Measurements from ENCODE around the gene SLC31A2. TPM values are rescaled to one million over a fixed set of nuclear protein-coding genes. Genes with fewer than 3 reads are reported as not detected.

The SLC31A2 gene
- total RNA-seq, 1 experiment from 2014 or later, result 21.6 TPM

DNA sequence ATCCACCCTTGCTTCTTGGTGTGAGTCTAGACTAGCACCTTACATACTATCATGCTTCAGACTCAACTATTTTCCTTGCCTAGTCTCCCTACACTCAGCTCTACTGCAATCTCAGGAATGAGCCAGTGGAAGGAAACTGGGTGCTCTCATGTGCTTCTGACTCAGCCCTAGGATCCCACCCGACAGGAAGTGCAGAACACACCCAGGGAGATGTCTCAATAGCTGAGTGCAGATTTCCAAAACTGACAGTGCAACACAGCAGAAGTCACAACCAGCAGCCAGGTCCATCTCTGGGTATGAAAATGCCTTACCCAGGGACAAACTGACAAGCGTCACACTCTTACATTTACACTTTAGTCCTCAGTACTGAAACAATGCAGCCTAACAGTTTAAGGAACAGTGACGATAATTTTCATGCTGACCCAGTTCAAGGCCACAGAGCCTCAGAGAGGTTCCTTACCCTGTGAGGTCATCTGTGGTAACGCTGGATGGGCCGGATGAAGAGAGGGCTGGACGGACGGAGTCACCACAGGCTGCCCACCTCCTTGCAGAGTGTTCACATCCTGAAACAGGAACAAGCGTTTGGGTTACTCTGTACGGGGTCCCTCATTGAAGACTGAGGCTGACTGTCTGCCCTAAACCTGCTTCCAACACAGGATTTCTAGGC is 37.3 kb downstream of the SLC31A2 start:
- H3K27ac ChIP-seq, result no peak overlapping the region
- H3K4me3 ChIP-seq, result no peak overlapping the region
- peaks cover 49% of the 10 kb centered on the region for H3K36me3 ChIP-seq
- H3K4me1 ChIP-seq, result no peaks in the 10 kb centered on the region
- no peaks in the 10 kb centered on the region for H3K27me3 ChIP-seq
- DNase-seq, result no peak
- no peaks in the 10 kb centered on the region for H3K9me3 ChIP-seq (replicated peaks)

DNA sequence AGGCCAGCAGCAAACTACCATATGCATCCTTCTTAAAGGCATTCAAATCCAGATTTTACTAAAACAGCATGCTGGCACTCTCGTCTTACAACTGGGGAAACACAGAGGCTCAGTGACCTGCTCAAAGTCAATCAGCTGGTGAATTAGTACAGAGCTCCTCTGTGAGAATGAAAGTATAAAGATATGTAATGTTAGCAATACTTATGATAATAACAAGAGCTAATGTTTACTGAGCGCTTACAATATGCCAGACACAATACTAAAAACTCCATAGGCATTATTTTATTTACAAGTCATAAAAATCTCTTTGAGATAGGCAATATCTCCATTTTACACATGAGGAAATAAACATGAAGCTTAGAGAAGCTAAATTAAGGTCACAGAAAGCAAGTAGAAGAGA is 41.6 kb downstream of the SLC31A2 start:
- Histone ChIP-seq H3K4me1 (no peaks in the 10 kb centered on the region), H3K9me3 (replicated peaks) (no peaks in the 10 kb centered on the region), H3K27ac (no peak overlapping the region), H3K4me3 (no peak overlapping the region), H3K27me3 (no peaks in the 10 kb centered on the region), H3K36me3 (peaks cover 45% of the 10 kb centered on the region)
- DNase-seq, result no peak

DNA sequence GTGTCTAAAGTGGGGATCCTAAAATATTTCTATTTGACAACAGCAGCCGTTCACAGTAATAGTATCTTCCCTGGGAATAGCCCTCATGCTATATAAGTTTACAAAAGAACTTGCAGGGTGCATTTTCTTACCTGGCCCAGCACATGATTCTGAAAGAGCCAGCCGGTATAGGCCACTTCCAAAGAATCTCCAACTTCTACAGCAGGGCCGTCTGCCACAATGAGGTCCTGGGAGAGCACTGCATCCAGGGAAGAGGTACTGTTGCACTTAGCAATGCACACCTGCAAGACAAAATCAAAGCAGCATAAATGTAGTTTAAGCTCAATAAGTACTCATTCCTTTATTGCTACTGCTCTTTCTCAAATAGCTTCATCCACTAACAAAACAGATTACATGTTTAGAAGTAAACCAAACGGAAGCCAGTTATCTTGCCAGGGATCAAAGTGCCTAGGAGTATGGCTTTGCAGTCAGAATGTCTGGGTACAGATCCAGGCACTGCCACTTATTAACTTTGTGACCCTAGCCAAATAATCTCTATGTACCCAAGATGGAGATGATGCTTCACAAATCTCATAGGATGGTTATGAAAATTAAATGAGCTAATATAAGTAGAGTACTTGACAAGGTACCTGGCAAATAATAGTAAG is 49.0 kb downstream of the SLC31A2 start:
- DNase-seq, result no peak
- Histone ChIP-seq H3K36me3 (peaks cover 62% of the 10 kb centered on the region), H3K9me3 (replicated peaks) (no peaks in the 10 kb centered on the region), H3K27me3 (no peaks in the 10 kb centered on the region), H3K4me3 (no peak overlapping the region), H3K27ac (no peak overlapping the region), H3K4me1 (no peaks in the 10 kb centered on the region)

DNA sequence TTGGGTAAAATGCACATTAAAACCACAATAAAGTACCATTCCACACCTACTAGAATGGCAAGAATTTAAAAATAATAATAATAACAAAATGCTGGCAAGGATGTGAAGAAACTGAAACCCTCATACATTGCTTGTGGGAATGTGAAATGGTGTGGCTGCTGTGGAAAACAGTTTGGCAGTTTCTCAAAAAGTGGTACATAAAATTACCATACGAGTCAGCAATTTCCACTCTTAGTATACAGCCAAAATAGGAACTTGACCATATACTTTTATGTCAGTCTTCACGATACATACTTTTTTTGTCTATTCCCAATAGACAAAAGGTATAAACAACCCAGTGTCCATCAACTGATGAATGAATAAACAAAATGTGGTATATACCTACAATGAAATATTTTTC is 54.6 kb downstream of the SLC31A2 start:
- Histone ChIP-seq H3K9me3 (replicated peaks) (no peaks in the 10 kb centered on the region), H3K4me1 (no peaks in the 10 kb centered on the region), H3K27me3 (no peaks in the 10 kb centered on the region), H3K36me3 (peaks cover 54% of the 10 kb centered on the region), H3K27ac (no peak overlapping the region), H3K4me3 (no peak overlapping the region)
- no peak for DNase-seq

DNA sequence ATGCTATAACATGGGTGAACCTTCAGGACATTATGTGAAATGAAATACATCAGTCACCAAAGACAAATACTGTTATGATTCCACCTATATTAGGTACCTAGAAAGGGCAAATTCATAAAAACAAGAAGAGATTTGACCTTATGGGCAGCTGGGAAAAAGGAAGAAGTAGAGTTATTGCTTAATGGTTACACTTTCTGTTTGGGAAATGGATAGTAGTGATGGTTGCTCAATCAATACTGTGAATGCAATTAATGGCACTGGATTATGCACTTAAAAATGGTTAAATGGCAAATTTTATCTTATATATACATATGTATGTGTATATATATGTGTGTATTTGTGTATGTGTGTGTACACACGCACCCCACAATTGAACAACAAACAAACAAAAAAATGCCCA is 55.1 kb downstream of the SLC31A2 start:
- Histone ChIP-seq H3K9me3 (replicated peaks) (no peaks in the 10 kb centered on the region), H3K4me1 (no peaks in the 10 kb centered on the region), H3K4me3 (no peak overlapping the region), H3K27ac (no peak overlapping the region), H3K27me3 (no peaks in the 10 kb centered on the region), H3K36me3 (peaks cover 54% of the 10 kb centered on the region)
- no peak for DNase-seq

DNA sequence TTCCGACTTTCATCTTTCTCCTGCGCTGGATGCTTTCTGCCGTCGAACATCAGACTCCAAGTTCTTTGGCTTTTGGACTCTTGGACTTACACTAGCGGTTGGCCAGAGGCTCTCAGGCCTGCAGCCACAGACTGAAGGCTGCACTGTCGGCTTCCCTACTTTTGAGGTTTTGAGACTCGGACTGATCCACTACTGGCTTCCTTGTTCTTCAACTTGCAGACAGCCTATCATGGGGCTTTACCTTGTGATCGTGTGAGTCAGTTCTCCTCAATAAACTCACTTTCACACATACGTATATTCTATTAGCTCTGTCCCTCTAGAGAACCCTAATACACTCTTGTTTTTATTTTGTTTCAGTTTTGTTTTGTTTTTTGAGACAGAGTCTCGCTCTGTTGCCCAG is 60.0 kb downstream of the SLC31A2 start:
- no peak overlapping the region for H3K27ac ChIP-seq
- no peaks in the 10 kb centered on the region for H3K4me1 ChIP-seq
- no peak for DNase-seq
- peaks cover 39% of the 10 kb centered on the region for H3K36me3 ChIP-seq
- H3K9me3 ChIP-seq (replicated peaks), result no peaks in the 10 kb centered on the region
- no peak overlapping the region for H3K4me3 ChIP-seq
- H3K27me3 ChIP-seq, result no peaks in the 10 kb centered on the region

Other genes starting within 250 kb of the SLC31A2 start
- gene ZNF883, start 138.8 kb upstream of the SLC31A2 start, total RNA-seq (2014; rRNA removed; shearing (Covaris generic)), result not detected in 2 replicates
- gene ZFP37, start 94.3 kb upstream of the SLC31A2 start, total RNA-seq (2014; rRNA removed; shearing (Covaris generic)), result 9.4 and 10.1 TPM in 2 replicates
- 22.2 and 26.3 TPM in 2 replicates for gene FKBP15, start 70.3 kb downstream of the SLC31A2 start, total RNA-seq (2014; rRNA removed; shearing (Covaris generic))
- 28.3 and 28.5 TPM in 2 replicates for gene SLC31A1, start 70.5 kb downstream of the SLC31A2 start, total RNA-seq (2014; rRNA removed; shearing (Covaris generic))
- gene CDC26, start 124.6 kb downstream of the SLC31A2 start, total RNA-seq (2014; rRNA removed; shearing (Covaris generic)), result 76.2 and 82.6 TPM in 2 replicates
- gene PRPF4, start 124.7 kb downstream of the SLC31A2 start, total RNA-seq (2014; rRNA removed; shearing (Covaris generic)), result 74.3 and 74.4 TPM in 2 replicates
- 0.05 TPM in 1 of 2 replicates, not detected in the other for gene RNF183, start 152.4 kb downstream of the SLC31A2 start, total RNA-seq (2014; rRNA removed; shearing (Covaris generic))
- gene WDR31, start 189.3 kb downstream of the SLC31A2 start, total RNA-seq (2014; rRNA removed; shearing (Covaris generic)), result 0.77 and 0.79 TPM in 2 replicates
- 0.10 and 0.15 TPM in 2 replicates for gene BSPRY, start 198.5 kb downstream of the SLC31A2 start, total RNA-seq (2014; rRNA removed; shearing (Covaris generic))
- gene HDHD3, start 226.0 kb downstream of the SLC31A2 start, total RNA-seq (2014; rRNA removed; shearing (Covaris generic)), result 3.8 and 4.6 TPM in 2 replicates

Measured in SJCRH30 (cell line).